HG03558 (cell line): ENCODE measurements around the gene FMN2.

ENCODE experiments used
- ATAC-seq: cut with Tn5 transposase; IDR thresholded peaks from one replicate; pipeline ENCODE4 v1.9.1; 2021; ENCODE audit warnings: moderate number of reproducible peaks; ENCODE audit not compliant: unreplicated experiment; ENCODE audit errors: extremely low read depth

FMN2 gene

DNA sequence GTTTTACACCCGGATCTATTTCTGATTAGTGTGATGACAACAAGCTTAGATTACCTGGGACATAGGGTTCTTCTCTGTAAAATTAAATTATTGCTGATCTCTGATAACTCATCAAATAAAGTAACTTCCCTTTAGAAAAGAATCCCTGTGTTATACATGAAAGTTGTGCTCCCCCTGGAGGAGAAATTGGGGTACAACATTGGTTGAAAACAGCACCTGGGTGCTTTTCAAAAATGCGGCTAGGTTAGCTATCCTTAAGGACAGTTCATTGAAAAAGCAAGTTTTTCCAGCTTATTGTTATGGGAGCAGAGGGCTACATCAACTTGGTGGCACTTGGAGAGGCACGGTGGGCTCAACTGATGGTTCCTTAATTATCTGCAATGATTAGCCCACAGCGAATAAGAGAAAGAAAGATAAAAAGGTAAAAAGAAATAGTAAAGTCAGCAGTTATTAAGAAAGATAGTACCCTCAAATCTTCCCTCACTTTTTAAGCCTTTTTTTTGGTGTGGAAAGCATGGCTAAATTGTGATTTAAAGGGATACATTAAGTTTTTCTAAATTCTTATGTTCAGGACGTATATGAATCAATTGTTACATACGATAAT is 97.8 kb downstream of the FMN2 start:
- no peak for ATAC-seq

DNA sequence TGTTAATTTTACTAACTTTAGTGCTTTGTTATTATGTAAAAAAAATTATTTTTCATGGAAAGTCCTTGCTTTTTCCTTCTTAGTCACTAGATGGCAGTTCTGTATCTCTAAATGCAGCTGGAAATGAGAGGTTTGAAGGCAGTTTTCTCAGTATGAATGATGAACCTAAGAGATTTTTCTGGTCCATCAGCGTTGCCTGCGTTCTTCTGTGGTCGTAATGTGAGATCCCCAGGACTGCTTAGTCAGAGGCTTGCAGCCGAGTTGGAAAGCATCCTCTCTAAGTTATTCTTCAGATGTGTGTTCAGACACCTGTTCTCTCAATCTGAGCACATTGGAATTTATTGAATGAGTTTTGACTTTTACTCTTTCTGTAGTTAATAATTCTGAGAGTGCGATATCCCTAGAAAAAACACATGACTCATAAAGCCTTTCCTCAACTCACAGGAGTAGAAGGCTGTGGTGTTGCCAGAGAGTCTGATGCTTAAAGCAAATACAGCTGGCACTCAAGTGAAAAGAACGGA is 99.3 kb downstream of the FMN2 start:
- no peak for ATAC-seq

- no peak for ATAC-seq
Observed at GRCh38 chr1:240192851-240193250, 101.2 kb downstream of the FMN2 start.

- ATAC-seq = no peak
Observed at GRCh38 chr1:240193679-240194078, 102.0 kb downstream of the FMN2 start.

GRCh38 chr1:240194120-240194519 is 102.4 kb downstream of the FMN2 start:
- ATAC-seq = no peak

GRCh38 chr1:240198376-240198775 is 106.7 kb downstream of the FMN2 start:
- no peak for ATAC-seq

DNA sequence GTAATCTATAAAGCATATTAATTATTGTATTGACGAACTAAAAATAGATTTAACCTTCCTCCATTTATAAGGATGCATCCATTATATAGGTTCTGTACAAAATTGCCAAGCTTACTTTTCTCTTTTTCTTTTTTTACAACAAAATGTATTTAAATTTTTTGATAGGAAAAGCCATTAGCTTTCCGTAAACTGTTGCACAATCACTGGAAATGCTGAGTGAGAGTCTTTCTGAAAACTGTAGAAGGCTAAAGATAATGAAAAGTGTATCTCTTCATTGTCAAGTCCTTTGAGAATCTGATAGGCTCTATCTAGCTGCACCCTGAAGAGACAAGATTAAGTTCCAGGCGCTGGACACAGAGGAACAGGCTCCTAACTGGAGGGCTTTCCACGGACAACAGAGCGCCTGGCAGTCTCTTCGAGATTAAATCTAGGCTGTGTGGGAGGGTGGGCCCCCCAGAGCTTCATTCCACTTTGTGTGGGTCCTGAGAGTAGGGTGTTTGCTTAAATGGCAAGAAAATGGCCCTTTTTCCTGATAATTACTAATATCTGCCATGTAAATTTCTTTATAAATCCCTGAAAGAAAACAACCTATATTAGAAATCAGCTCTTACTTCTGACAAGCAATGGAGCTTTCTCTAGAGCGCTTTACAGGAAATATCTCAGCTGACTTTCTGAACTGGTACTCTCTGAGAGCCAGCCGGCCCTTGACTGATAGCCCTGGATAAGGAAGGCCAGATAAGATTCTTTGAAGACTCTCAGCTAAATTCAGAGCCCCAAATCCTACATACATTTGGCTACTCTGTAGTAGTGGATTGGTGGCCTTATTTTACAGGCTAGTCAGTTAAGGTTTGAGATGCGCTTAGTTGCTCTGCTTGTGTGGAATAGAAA is 108.3 kb downstream of the FMN2 start:
- no peak for ATAC-seq

- no peak for ATAC-seq
Observed at GRCh38 chr1:240201931-240202330, 110.2 kb downstream of the FMN2 start.

DNA sequence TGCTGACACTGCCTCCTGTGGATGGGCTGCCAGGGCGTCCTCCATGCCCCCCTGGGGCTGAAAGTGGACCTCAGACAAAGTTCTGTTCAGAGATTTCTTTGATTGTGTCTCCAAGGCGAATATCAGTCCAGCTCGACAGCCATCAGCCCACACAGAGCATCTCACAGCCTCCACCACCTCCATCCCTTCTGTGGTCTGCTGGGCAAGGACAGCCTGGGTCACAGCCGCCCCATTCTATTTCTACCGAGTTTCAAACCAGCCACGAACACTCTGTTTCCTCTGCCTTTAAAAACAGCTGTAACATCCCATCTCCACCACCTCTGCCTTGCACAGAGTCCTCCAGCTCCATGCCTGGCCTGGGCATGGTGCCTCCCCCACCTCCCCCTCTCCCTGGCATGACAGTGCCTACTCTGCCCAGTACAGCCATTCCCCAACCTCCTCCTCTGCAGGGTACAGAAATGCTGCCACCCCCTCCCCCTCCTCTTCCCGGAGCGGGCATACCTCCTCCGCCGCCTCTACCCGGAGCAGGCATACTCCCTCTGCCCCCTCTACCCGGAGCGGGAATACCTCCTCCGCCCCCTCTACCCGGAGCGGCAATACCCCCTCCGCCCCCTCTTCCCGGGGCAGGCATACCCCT is 115.5 kb downstream of the FMN2 start:
- no peak for ATAC-seq

- ATAC-seq = no peak
Observed at GRCh38 chr1:240210026-240210425, 118.3 kb downstream of the FMN2 start.

GRCh38 chr1:240212556-240212955 is 120.9 kb downstream of the FMN2 start:
- ATAC-seq = no peak

GRCh38 chr1:240217403-240217802 is 125.7 kb downstream of the FMN2 start:
- no peak for ATAC-seq

DNA sequence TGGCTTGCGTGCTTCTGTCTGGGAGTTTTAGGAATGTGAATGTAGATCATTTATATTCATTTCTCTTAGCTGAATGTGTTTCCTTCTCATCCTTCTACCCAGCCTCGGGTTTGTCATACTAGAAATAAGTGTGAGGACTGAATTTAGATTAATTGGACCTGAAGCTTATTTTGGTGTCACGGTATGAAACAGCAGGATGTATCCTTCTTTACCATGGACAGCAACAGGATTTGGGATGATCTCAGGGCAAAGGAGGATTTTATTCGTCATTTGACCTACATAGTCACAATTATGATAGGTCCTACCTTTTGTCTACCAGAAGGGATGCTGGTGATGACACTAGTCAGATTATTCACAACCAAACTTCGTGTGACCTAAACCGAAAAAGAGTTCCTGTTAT is 127.4 kb downstream of the FMN2 start:
- ATAC-seq = no peak

GRCh38 chr1:240226102-240226501 is 134.4 kb downstream of the FMN2 start:
- no peak for ATAC-seq

DNA sequence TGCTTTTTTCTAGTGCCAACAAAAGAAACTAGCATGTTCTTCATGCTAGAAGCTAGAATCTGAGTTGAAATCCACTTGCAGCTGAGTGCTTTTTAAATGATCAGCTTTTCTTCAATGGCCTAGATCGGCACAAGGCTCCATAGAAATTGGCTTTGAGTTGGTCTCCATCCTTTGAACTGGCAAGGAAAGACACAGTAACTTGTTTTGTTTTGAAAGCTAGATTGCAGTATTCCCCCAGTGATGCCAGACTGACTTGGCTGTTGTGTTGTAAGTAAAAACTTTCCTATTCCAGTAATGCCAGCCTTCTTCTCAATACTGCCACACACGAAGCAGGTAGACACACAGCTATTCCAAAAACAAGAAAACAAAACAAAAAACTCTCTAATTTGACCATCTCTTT is 139.1 kb downstream of the FMN2 start:
- ATAC-seq = no peak

DNA sequence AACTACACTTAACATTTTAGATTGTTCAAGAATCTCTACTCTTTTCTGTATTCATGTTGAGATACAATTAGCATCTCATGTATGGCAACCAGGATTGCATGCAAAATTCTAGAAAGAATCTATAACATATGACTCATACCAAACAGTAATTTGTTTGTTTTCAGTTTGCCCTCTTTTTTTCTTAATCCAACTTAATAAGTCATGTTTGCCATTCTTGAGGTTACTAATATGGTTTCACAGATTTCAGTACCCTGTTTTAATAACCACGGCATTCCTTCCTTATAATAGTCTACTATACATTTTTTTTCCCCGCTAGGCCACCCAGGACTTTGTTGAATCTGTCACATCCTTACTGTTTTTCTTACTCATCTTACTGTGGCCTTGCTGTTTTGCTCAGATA is 140.8 kb downstream of the FMN2 start:
- no peak for ATAC-seq

GRCh38 chr1:240234485-240235210 is 143.0 kb downstream of the FMN2 start:
- ATAC-seq = no peak

DNA sequence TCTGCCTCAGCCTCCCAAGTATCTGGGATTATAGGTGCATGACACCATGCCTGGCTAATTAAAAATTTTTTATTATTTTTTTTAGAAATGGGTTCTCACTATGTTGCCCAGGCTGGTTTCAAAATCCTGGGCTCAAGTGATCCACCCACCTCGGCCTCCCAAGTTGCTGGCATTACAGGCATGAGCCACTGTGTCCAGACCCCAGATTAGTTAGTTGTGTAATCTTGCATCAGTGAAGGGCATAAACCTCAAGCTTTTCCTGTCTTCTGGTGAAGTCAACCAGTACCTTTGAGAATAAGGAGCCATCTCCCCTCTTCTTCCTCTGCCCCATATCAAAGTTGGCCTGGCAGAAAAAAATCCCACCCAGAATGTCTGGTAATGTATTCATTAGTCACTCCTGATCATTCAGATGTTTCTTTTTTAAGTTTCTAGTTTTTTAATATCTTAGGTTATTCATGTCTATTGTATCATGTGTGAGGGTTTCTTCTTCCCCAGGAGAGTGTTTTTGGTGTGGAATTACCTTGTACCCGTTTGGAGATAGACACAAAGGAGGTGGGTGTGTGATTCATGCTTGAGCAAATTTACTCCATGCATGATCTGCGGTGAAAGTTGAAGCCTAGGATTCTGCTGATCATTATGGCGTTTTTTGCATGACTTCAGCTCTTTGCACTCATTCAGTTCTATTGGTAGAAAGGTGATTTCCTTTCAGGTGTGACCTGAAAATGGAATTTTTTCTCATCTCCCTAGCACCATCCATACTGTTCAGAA is 144.0 kb downstream of the FMN2 start:
- no peak for ATAC-seq

DNA sequence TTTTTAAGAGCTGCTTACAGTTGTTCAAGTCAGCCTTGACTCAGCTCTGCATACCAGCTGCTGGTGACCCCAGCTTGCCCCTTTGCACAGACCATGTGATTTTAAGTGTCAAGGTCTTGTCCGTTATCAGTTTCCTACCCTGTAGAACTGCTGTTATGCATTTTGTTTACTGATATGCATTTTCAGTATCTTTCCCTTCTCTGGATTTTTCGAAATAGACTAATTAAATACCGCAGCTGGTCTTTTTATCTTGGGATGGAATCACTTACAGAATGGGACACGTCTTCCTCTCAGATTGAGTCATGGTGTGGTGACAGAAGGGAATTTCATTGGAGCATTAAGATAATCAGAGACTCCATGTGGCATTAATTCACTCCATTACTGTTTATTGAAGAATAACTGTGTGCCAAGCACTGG is 145.6 kb downstream of the FMN2 start:
- no peak for ATAC-seq

DNA sequence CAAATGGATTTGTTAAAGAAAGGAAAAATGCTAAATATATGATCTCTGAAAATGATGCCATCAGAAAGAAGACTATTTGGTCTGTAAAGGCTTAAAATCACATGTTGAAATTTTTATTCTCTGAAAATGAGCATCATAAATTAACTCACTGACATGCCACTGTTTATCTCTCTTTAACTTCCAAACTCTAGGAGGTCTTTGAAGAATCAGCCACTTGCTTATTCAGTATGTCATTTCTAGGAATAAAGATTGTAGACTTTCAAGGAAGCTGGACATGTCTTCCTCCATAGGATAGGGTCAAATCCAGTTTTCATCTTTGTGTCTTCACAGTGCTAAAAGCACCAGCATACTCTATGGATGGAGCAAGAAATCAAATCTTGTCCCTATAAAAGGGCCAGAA is 147.6 kb downstream of the FMN2 start:
- ATAC-seq = no peak
